Measurements from ENCODE around the gene CXXC5. TPM values are rescaled to one million over a fixed set of nuclear protein-coding genes. Genes with fewer than 3 reads are reported as not detected.

CXXC5 gene
- total RNA-seq, 1 experiment from 2014 or later: 85.0 TPM

DNA sequence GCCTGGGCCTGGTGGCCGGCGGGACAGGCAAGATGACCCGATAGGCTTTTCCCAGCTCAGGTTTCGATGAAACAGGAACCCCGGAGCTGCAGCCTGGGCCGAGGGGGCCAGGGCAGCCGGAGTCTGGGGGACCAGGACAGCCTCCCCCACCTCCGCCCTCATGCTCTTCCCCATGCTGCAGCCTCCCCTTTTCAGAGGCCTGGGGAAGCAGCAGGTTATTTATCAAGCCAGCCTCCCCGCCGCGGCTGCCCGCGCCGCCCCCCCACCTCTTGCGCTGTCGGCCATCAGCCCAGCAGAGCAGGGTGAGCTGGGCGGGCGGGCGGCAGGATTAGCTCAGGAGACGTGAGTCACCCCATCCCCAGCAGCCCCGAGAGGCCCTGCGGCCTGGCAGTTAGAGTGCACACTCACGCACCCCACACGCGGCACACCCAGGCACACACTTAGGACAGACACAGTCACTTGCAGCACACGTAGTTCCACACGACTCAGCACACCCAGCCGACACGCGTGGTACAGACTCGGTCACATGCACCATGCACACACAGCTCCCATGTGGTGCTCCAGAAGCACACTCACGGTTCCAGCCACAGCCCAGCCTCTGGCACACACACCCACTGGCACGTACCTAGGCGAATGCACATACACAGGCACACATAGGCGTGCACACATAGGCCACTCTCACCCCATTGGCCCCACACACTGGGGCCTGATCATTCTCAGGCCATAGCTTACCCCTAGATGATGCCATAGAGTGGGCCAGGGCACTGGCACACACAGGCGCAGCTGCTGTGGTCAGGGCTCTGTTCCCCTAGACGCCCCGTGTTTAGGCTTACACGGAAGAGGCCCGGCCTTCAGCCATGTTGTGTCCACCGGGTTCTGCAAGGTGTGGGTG is 13.0 kb downstream of the CXXC5 start:
- ChIA-PET POLR2A (interaction anchor here (0.7 to 1.3 kb wide), 2 partner anchors 13 to 47 kb away, joined by 3 to 6 read pairs; partner anchors contain the start of gene CXXC5), CTCF (interaction anchor here (1.1 to 3.2 kb wide), 4 partner anchors 10 to 29 kb away, joined by 3 to 10 read pairs (median 4); partner anchors contain the start of gene CXXC5)
- Histone ChIP-seq H3K4me1 (ENCODE audit: control insufficient read depth, insufficient read depth, low read length) (peaks cover 94% of the 10 kb centered on the region), H3K27ac (ENCODE audit: low read length) (peak overlapping the region; percentile 99), H3K36me3 (ENCODE audit: control insufficient read depth, insufficient read depth, low read length) (no peaks in the 10 kb centered on the region), H3K27me3 (ENCODE audit: control insufficient read depth, insufficient read depth, low read length) (no peaks in the 10 kb centered on the region), H3K9me3 (ENCODE audit: control insufficient read depth, insufficient read depth, low read depth, low read length) (no peaks in the 10 kb centered on the region), H3K4me3 (ENCODE audit: low read depth in 2 of 2, low read length in 2 of 2) (peak overlapping the region in 1 of 2 experiments; percentile 21; a peak in 1 of 4 replicates)
- BruUV-seq (replicated peaks): no TSS peak
- in situ Hi-C loops (cut with HindIII; ENCODE audit: low pct_unique_long_range_greater_than_20kb, low sequenced_read_pairs) (no loop called here), intact Hi-C loops (cut with micrococcal nuclease; ENCODE audit: unreplicated experiment) (no loop called here)
- ATAC-seq: peak; percentile 61
- no peak for TF ChIP-seq SIN3A (IDR thresholded peaks at IDR 0.05; ENCODE audit: borderline replicate concordance, insufficient read depth, low read depth, low read length)
- TF ChIP-seq POLR2AphosphoS5 (IDR thresholded peaks at IDR 0.05; ENCODE audit: low read depth, low read length): peak; percentile 40; the same call in 1 of the 2 replicates
- TF ChIP-seq TCF7L2 (IDR thresholded peaks at IDR 0.05; ENCODE audit: low read depth, low read length): no peak
- TF ChIP-seq REST (IDR thresholded peaks at IDR 0.05; ENCODE audit: insufficient read depth in 1 of 2, low read depth in 2 of 2, low read length in 1 of 2): no peak; a peak in 1 of 4 replicates
- TF ChIP-seq, protein P1, sequence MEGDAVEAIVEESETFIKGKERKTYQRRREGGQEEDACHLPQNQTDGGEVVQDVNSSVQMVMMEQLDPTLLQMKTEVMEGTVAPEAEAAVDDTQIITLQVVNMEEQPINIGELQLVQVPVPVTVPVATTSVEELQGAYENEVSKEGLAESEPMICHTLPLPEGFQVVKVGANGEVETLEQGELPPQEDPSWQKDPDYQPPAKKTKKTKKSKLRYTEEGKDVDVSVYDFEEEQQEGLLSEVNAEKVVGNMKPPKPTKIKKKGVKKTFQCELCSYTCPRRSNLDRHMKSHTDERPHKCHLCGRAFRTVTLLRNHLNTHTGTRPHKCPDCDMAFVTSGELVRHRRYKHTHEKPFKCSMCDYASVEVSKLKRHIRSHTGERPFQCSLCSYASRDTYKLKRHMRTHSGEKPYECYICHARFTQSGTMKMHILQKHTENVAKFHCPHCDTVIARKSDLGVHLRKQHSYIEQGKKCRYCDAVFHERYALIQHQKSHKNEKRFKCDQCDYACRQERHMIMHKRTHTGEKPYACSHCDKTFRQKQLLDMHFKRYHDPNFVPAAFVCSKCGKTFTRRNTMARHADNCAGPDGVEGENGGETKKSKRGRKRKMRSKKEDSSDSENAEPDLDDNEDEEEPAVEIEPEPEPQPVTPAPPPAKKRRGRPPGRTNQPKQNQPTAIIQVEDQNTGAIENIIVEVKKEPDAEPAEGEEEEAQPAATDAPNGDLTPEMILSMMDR (IDR thresholded peaks at IDR 0.05): no peak
- peak; percentile 55 for DNase-seq (ENCODE audit: low read depth, low spot score)

DNA sequence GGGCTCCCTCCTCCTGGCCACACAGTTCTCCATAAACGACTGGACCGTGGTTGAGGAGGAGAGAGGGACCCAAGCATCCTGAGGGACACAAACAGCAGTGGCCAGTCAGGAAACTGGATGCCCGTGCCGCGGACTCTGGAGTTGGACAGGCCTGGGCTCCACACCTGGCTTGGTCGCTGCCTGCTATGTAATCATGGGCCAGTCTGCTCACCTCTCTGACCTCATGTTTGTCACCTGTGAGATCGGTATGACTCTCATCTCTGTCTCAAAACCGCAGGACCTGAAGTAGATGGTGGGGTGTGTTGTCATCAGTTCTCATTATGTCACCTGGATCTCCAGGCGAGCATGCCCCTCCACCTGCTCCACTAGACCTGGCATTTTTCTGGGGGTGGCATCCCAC is 14.5 kb downstream of the CXXC5 start:
- Histone ChIP-seq H3K4me3 (ENCODE audit: low read depth in 2 of 2, low read length in 2 of 2) (no peak overlapping the region), H3K36me3 (ENCODE audit: control insufficient read depth, insufficient read depth, low read length) (no peaks in the 10 kb centered on the region), H3K27me3 (ENCODE audit: control insufficient read depth, insufficient read depth, low read length) (no peaks in the 10 kb centered on the region), H3K27ac (ENCODE audit: low read length) (peak overlapping the region; percentile 99), H3K4me1 (ENCODE audit: control insufficient read depth, insufficient read depth, low read length) (peaks cover 96% of the 10 kb centered on the region), H3K9me3 (ENCODE audit: control insufficient read depth, insufficient read depth, low read depth, low read length) (no peaks in the 10 kb centered on the region)
- in situ Hi-C loops (cut with HindIII; ENCODE audit: low pct_unique_long_range_greater_than_20kb, low sequenced_read_pairs): no loop called here
- POLR2A ChIA-PET: no interaction called here
- intact Hi-C loops (cut with micrococcal nuclease; ENCODE audit: unreplicated experiment): no loop called here
- TSS peak; percentile 21 for BruUV-seq (replicated peaks)
- no peak for ATAC-seq
- DNase-seq (ENCODE audit: low read depth, low spot score): no peak
- TF ChIP-seq REST (IDR thresholded peaks at IDR 0.05; ENCODE audit: insufficient read depth in 1 of 2, low read depth in 2 of 2, low read length in 1 of 2): no peak
- TF ChIP-seq TCF7L2 (IDR thresholded peaks at IDR 0.05; ENCODE audit: low read depth, low read length): no peak
- no peak for TF ChIP-seq SIN3A (IDR thresholded peaks at IDR 0.05; ENCODE audit: borderline replicate concordance, insufficient read depth, low read depth, low read length)
- no peak for TF ChIP-seq POLR2AphosphoS5 (IDR thresholded peaks at IDR 0.05; ENCODE audit: low read depth, low read length)
- TF ChIP-seq, protein P1 (IDR thresholded peaks at IDR 0.05): no peak
- CTCF ChIA-PET: no interaction called here

All from Panc1 (cell line).